M059J (cell line): ENCODE measurements around the gene MYH16. TPM values are rescaled to one million over a fixed set of nuclear protein-coding genes. Genes with fewer than 3 reads are reported as not detected.
"Not testable (repeated sequence)": the region's sequence is repeated elsewhere in the genome, so short reads cannot be mapped to it uniquely, and the experiment has no call there.

Experiments used
- DNase-seq: peaks from one replicate; pipeline ENCODE4 v3.0.0-alpha.2; 2012; ENCODE audit warnings: low read depth
- total RNA-seq: library from RNA; depleted of rRNA; stranded (reverse); fragments of >200 nt; shearing (Covaris generic); gene quantifications from 2 replicates; pipeline ENCODE4 v1.2.3, GENCODE V29; 2014; rRNA removed

The MYH16 gene
- 0.05 and 0.34 TPM in 2 replicates for total RNA-seq

- peak; percentile 67 for DNase-seq
Observed at GRCh38 chr7:99272476-99273045, at the start of gene MYH16. Gene MYH16 (plus strand): TSS chr7:99272839.

GRCh38 chr7:99224263-99224898, 48.3 kb upstream of the MYH16 start:
- peak; percentile 86 for DNase-seq

- no peak for DNase-seq
Observed at GRCh38 chr7:99224899-99225265, 47.8 kb upstream of the MYH16 start.

GRCh38 chr7:99229234-99229633, 43.4 kb upstream of the MYH16 start:
- no peak for DNase-seq

- DNase-seq: no peak
Observed at GRCh38 chr7:99232082-99232770, 40.4 kb upstream of the MYH16 start.

GRCh38 chr7:99232955-99233354, 39.7 kb upstream of the MYH16 start:
- DNase-seq: not testable (repeated sequence)

GRCh38 chr7:99234185-99234584, 38.5 kb upstream of the MYH16 start:
- no peak for DNase-seq

- no peak for DNase-seq
Observed at GRCh38 chr7:99235925-99236324, 36.7 kb upstream of the MYH16 start.

- not testable (repeated sequence) for DNase-seq
Observed at GRCh38 chr7:99237876-99238275, 34.8 kb upstream of the MYH16 start.

GRCh38 chr7:99238558-99239341, 33.9 kb upstream of the MYH16 start:
- DNase-seq: no peak

- DNase-seq: no peak
Observed at GRCh38 chr7:99242682-99243081, 30.0 kb upstream of the MYH16 start.

GRCh38 chr7:99243751-99244337, 28.8 kb upstream of the MYH16 start:
- peak; percentile 25 for DNase-seq

GRCh38 chr7:99244939-99245338, 27.7 kb upstream of the MYH16 start:
- peak; percentile 78 for DNase-seq

- no peak for DNase-seq
Observed at GRCh38 chr7:99248391-99249095, 24.1 kb upstream of the MYH16 start.

GRCh38 chr7:99249985-99250575, 22.6 kb upstream of the MYH16 start:
- DNase-seq: no peak

GRCh38 chr7:99252166-99252895, 20.3 kb upstream of the MYH16 start:
- DNase-seq: no peak

GRCh38 chr7:99253369-99253768, 19.3 kb upstream of the MYH16 start:
- DNase-seq: no peak

GRCh38 chr7:99254390-99254789, 18.2 kb upstream of the MYH16 start:
- DNase-seq: no peak

GRCh38 chr7:99255463-99255862, 17.2 kb upstream of the MYH16 start:
- peak; percentile 22 for DNase-seq

GRCh38 chr7:99257065-99257464, 15.6 kb upstream of the MYH16 start:
- no peak for DNase-seq
